A673 (cell line): ENCODE measurements around the gene AKAP14. TPM values are rescaled to one million over a fixed set of nuclear protein-coding genes. Genes with fewer than 3 reads are reported as not detected.
"Not testable (repeated sequence)": the region's sequence is repeated elsewhere in the genome, so short reads cannot be mapped to it uniquely, and the experiment has no call there.

Source experiments
- BruUV-seq: library from RNA; stranded (reverse); fragments of 400-500 nt; replicated peaks from 2 replicates; lab custom pipeline; 2021; lab: Mats Ljungman, UMichigan
- CTCF ChIA-PET: fragments of 300-600 bp; sonication (Branson Sonifier 250); formaldehyde crosslinking; loops from one replicate; lab custom pipeline; 2022; ENCODE audit warnings: antibody characterized with exemption; lab: Charles Lee
- POLR2A ChIA-PET: fragments of 300-600 bp; sonication (Branson Sonifier 250); formaldehyde crosslinking; loops from one replicate; lab custom pipeline; 2022; ENCODE audit warnings: antibody characterized with exemption; ENCODE audit not compliant: low non-redundant PET; lab: Charles Lee
- DNase-seq: peaks from one replicate; pipeline ENCODE4 v3.0.0-alpha.2; 2015; ENCODE audit warnings: low spot score
- H3K27ac ChIP-seq: fragments of 200-600 bp; sonication (generic); 2 replicates; pipeline ENCODE4 v1.5.1; 2016; ENCODE audit warnings: mixed run types, low read depth, mild to moderate bottlenecking, mixed read lengths, antibody characterized with exemption, low read length; ENCODE audit not compliant: poor library complexity, severe bottlenecking
- H3K27me3 ChIP-seq: fragments of 200-600 bp; sonication (generic); replicated peaks from 2 replicates; pipeline ENCODE4 v1.6.1; 2017; ENCODE audit warnings: mixed run types, low read depth, mild to moderate bottlenecking, mixed read lengths, antibody characterized with exemption, low read length; ENCODE audit not compliant: insufficient read depth, poor library complexity
- H3K36me3 ChIP-seq: fragments of 200-600 bp; sonication (generic); 2 replicates; pipeline ENCODE4 v1.6.1; 2016; ENCODE audit warnings: mixed run types, mild to moderate bottlenecking, mixed read lengths, antibody characterized with exemption, low read length; ENCODE audit not compliant: insufficient read depth, poor library complexity, severe bottlenecking
- H3K4me1 ChIP-seq: fragments of 200-600 bp; sonication (generic); 2 replicates; pipeline ENCODE4 v1.6.1; 2017; ENCODE audit warnings: mixed run types, mild to moderate bottlenecking, mixed read lengths, antibody characterized with exemption, low read length; ENCODE audit not compliant: insufficient read depth, poor library complexity, severe bottlenecking
- H3K4me3 ChIP-seq: fragments of 200-600 bp; sonication (generic); 2 replicates; pipeline ENCODE4 v1.5.1; 2016; ENCODE audit warnings: low read depth, mixed run types, mild to moderate bottlenecking, mixed read lengths, low read length; ENCODE audit not compliant: poor library complexity, severe bottlenecking
- H3K9me3 ChIP-seq: fragments of 200-600 bp; sonication (generic); 2 replicates; pipeline ENCODE4 v1.6.1; 2016; ENCODE audit warnings: mixed run types, low read depth, mild to moderate bottlenecking, mixed read lengths, antibody characterized with exemption, low read length; ENCODE audit not compliant: poor library complexity, severe bottlenecking
- CTCF ChIP-seq: fragments of 300-800, 200-600 bp; sonication (generic); conservative IDR thresholded peaks from 2 replicates; pipeline ENCODE4 v1.5.1; 2017; ENCODE audit warnings: low read depth, mild to moderate bottlenecking, antibody characterized with exemption, low read length, moderate library complexity, mixed read lengths
- EZH2 ChIP-seq: fragments of 200-600 bp; sonication (generic); IDR thresholded peaks from 2 replicates; pipeline ENCODE4 v1.6.1; 2017; ENCODE audit warnings: borderline replicate concordance, low read depth, mild to moderate bottlenecking, mixed read lengths, antibody characterized with exemption, low read length; ENCODE audit not compliant: poor library complexity, severe bottlenecking
- intact Hi-C: fragments of 100-400 bp; cut with micrococcal nuclease; formaldehyde crosslinking; loops from one replicate; pipeline ENCODE4 v1.10.0; 2022; ENCODE audit not compliant: unreplicated experiment
- total RNA-seq: library from RNA; stranded (reverse); gene quantifications from 2 replicates; pipeline ENCODE4 v1.2.3, GENCODE V29; 2021

Gene AKAP14
- total RNA-seq, 1 experiment from 2014 or later = not detected

DNA sequence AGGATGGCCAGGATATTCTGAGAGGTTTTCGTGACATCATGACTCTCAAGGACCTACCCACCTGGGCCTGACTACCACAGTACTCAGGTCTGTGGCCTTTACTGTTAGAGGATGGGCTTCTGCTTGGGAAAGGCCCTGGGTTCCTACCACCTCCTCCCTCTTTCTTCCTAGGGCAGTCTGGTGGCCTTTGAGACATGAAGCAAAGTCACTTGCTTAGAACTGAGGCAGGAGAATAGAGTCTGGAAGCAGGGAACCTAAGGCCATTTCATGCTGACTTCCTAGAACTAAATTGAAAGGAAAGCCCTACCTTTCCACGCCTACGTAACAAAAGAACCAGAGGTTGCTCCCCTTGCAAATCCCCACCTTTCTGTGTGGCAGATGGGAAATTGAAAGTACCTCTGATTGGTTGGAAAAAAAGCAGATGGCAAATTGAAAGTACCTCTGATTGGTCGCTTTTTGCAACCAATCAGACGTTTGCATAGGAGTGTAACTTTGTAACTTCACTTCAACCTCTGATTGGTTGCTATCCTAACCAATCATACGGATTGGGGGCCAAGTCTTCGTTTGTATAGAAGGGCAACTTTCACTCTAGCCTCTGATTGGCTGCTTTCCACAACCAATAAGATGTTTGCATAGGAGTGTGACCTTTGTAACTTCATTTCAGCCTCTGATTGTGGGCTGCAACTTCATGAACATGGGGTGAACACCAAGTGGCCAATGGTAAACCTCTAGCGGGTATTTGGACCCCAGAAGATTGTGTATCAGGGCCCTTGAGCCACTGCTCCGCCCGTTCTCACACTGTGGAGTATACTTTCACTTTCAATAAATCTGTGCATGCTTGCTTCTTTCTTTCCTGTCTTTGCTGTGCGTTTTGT is 9.9 kb upstream of the AKAP14 start:
- peak; percentile 47 for DNase-seq
- TF ChIP-seq EZH2 (no peak), CTCF (no peak)
- H3K4me1 ChIP-seq = no peaks in the 10 kb centered on the region
- H3K9me3 ChIP-seq = no peaks in the 10 kb centered on the region
- ChIA-PET CTCF (no interaction called here), POLR2A (no interaction called here)
- H3K36me3 ChIP-seq = no peaks in the 10 kb centered on the region
- intact Hi-C loops = no loop called here
- no TSS peak for BruUV-seq
- no peak overlapping the region for H3K4me3 ChIP-seq
- no peak overlapping the region for H3K27ac ChIP-seq
- no peaks in the 10 kb centered on the region for H3K27me3 ChIP-seq

- Histone ChIP-seq H3K27ac (no peak overlapping the region), H3K9me3 (no peaks in the 10 kb centered on the region), H3K4me1 (no peaks in the 10 kb centered on the region), H3K4me3 (peak overlapping the region; percentile 45), H3K27me3 (no peaks in the 10 kb centered on the region), H3K36me3 (no peaks in the 10 kb centered on the region)
- ChIA-PET POLR2A (no interaction called here), CTCF (interaction anchor here (0.5 to 1.0 kb wide), 5 partner anchors 9 to 530 kb away, joined by 3 to 8 read pairs (median 4); no protein-coding TSS in a partner anchor)
- TF ChIP-seq EZH2 = no peak
- TF ChIP-seq CTCF = peak; percentile 64
- no TSS peak for BruUV-seq
- peak; percentile 79 for DNase-seq
- intact Hi-C loops = no loop called here
These were observed 7.8 kb upstream of the AKAP14 start for GRCh38 chrX:119887721-119888425.

DNA sequence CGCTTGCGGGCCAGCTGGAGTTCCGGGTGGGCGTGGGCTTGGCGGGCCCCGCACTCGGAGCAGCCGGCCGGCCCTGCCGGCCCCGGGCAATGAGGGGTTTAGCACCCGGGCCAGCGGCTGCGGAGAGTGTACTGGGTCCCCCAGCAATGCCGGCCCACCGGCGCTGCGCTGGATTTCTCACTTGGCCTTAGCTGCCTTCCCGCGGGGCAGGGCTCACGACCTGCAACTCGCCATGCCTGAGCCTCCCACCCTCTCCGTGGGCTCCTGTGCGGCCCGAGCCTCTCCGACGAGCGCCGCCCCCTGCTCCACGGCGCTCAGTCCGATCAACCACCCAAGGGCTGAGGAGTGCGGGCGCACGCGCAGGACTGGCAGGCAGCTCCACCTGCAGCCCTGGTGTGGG is 5.1 kb upstream of the AKAP14 start:
- H3K9me3 ChIP-seq, DNase-seq, H3K27me3 ChIP-seq, H3K4me1 ChIP-seq, H3K36me3 ChIP-seq, intact Hi-C loops, H3K27ac ChIP-seq, CTCF ChIA-PET, POLR2A ChIA-PET, BruUV-seq, H3K4me3 ChIP-seq: not testable (repeated sequence)

- intact Hi-C loops, H3K27ac ChIP-seq, H3K9me3 ChIP-seq, H3K4me3 ChIP-seq, H3K36me3 ChIP-seq, DNase-seq, BruUV-seq, H3K27me3 ChIP-seq, POLR2A ChIA-PET, H3K4me1 ChIP-seq, CTCF ChIA-PET: not testable (repeated sequence)
These were observed 3.6 kb upstream of the AKAP14 start for GRCh38 chrX:119891961-119892692.
